Parathyroid adenoma (tissue), 2 donors: ENCODE results near the gene LPP.

ENCODE experiments used
- H2AFZ ChIP-seq: fragments of 300-600 bp; sonication (generic); one replicate; pipeline ENCODE4 v1.7.0; 2017; ENCODE audit warnings: antibody characterized with exemption, mild to moderate bottlenecking
- H3K27ac ChIP-seq: fragments of 300-600 bp; sonication (generic); one replicate; pipeline ENCODE4 v1.7.0; 2017
- H3K27me3 ChIP-seq: fragments of 300-600 bp; sonication (generic); one replicate; pipeline ENCODE4 v1.7.0; 2017; ENCODE audit warnings: low read length; ENCODE audit not compliant: control insufficient read depth, insufficient read depth
- H3K36me3 ChIP-seq: fragments of 300-600 bp; sonication (generic); one replicate; pipeline ENCODE4 v1.7.0; 2017; ENCODE audit warnings: low read length; ENCODE audit not compliant: control insufficient read depth, insufficient read depth
- H3K4me1 ChIP-seq: fragments of 300-600 bp; sonication (generic); one replicate; pipeline ENCODE4 v1.7.0; 2017; ENCODE audit warnings: control low read depth
- H3K4me2 ChIP-seq: fragments of 300-600 bp; sonication (generic); one replicate; pipeline ENCODE4 v1.7.0; 2017; ENCODE audit warnings: low read length
- H3K4me3 ChIP-seq: fragments of 300-600 bp; sonication (generic); one replicate; pipeline ENCODE4 v1.7.0; 2017; ENCODE audit warnings: low read depth, low read length
- H3K79me2 ChIP-seq: fragments of 300-600 bp; sonication (generic); one replicate; pipeline ENCODE4 v1.7.0; 2017; ENCODE audit warnings: control low read depth
- H3K9ac ChIP-seq: fragments of 300-600 bp; sonication (generic); one replicate; pipeline ENCODE4 v1.7.0; 2017; ENCODE audit warnings: mild to moderate bottlenecking
- H3K9me3 ChIP-seq: fragments of 300-600 bp; sonication (generic); one replicate; pipeline ENCODE4 v1.7.0; 2017; ENCODE audit warnings: low read length; ENCODE audit not compliant: control insufficient read depth
- CTCF ChIP-seq: fragments of 300-600 bp; sonication (generic); IDR thresholded peaks from one replicate; pipeline ENCODE4 v1.7.0; 2017; ENCODE audit warnings: antibody characterized with exemption, mild to moderate bottlenecking
- donor health status: primary hyperparathyroidism.

LPP gene

GRCh38 chr3:188938999-188939398, 785.0 kb downstream of the LPP start:
- Histone ChIP-seq H3K4me1 (no peaks in the 10 kb centered on the region), H3K27ac (no peak overlapping the region)
- no peak for TF ChIP-seq CTCF

GRCh38 chr3:188939814-188940572, 786.0 kb downstream of the LPP start:
- no peak overlapping the region for H3K27ac ChIP-seq
- H3K9ac ChIP-seq: no peak overlapping the region
- no peaks in the 10 kb centered on the region for H3K27me3 ChIP-seq
- no peaks in the 10 kb centered on the region for H3K79me2 ChIP-seq
- no peaks in the 10 kb centered on the region for H3K9me3 ChIP-seq
- no peaks in the 10 kb centered on the region for H3K4me1 ChIP-seq
- H3K4me2 ChIP-seq: no peak overlapping the region
- H3K36me3 ChIP-seq: no peaks in the 10 kb centered on the region
- TF ChIP-seq CTCF: no peak
- no peak overlapping the region for H2AFZ ChIP-seq
- no peak overlapping the region for H3K4me3 ChIP-seq

More at GRCh38 chr3:188938999-188939398, 785.0 kb downstream of the LPP start:
- Histone ChIP-seq H3K79me2 (no peaks in the 10 kb centered on the region), H3K27me3 (no peaks in the 10 kb centered on the region), H3K9me3 (no peaks in the 10 kb centered on the region), H3K4me2 (no peak overlapping the region), H3K9ac (no peak overlapping the region), H3K4me3 (no peak overlapping the region), H3K36me3 (no peaks in the 10 kb centered on the region), H2AFZ (no peak overlapping the region)
